Body of pancreas (tissue), 4 donors: Measurements from ENCODE around the gene SLC22A17. TPM values are rescaled to one million over a fixed set of nuclear protein-coding genes. Genes with fewer than 3 reads are reported as not detected.

ENCODE experiments used
- ATAC-seq: fragments of 150-250 bp; one replicate; pipeline ENCODE4 v1.9.1; 2016
- DNase-seq, 4 donors: peaks; one replicate each; pipeline ENCODE4 v3.0.0-alpha.2; 2019
- H3K27ac ChIP-seq, 4 donors: fragments of 200-600 bp; sonication (generic); 1 replicate in 3 of 4; 2 replicates in 1 of 4; pipeline versions ENCODE4 v1.5.1 to v1.6.1; 2016 to 2019; ENCODE audit warnings: mild to moderate bottlenecking in 1 of 4, mixed read lengths in 1 of 4, moderate library complexity in 1 of 4
- H3K27me3 ChIP-seq, 2 donors: fragments of 200-600 bp; sonication (generic); one replicate each; pipeline ENCODE4 v1.6.0; 2016; ENCODE audit warnings: mild to moderate bottlenecking in 1 of 2
- H3K36me3 ChIP-seq, 2 donors: fragments of 200-600 bp; sonication (generic); replicated peaks in 1 of 2; 2 replicates each; pipeline ENCODE4 v1.5.1; 2016; ENCODE audit warnings: low read depth in 2 of 2; ENCODE audit not compliant: insufficient read depth in 1 of 2
- H3K4me1 ChIP-seq: fragments of 200-600 bp; sonication (generic); one replicate; pipeline ENCODE4 v1.6.0; 2016
- H3K4me3 ChIP-seq, 2 donors: fragments of 200-600 bp; sonication (generic); 1 replicate in 1 of 2; 2 replicates in 1 of 2; pipeline ENCODE4 v1.5.1; 2016 to 2019
- H3K9me3 ChIP-seq, 3 donors: fragments of 200-600 bp; sonication (generic); 1 replicate in 2 of 3; 2 replicates in 1 of 3; pipeline ENCODE4 v1.5.1; 2016
- POLR2A ChIP-seq, 3 donors: fragments of 450-650 bp; IDR thresholded peaks; one replicate each; pipeline ENCODE4 v1.6.1; 2016; ENCODE audit warnings: antibody characterized with exemption in 3 of 3, mild to moderate bottlenecking in 2 of 3
- WGBS, 2 donors: methylation state at CpG; one replicate each; pipeline ENCODE4 v1.1.5; 2017; 5-methylcytosine and 5-hydroxymethylcytosine counted together
- intact Hi-C: fragments of 100-400 bp; cut with DNase I; formaldehyde crosslinking; loops from one replicate; pipeline ENCODE4 v1.15.1; 2023
- microRNA counts, 2 donors: library from miRNA; unstranded; fragments of <30 nt; microRNA quantifications; one replicate each; lab custom pipeline; 2017
- microRNA-seq, 2 donors: library from miRNA; unstranded; fragments of <30 nt; microRNA quantifications; one replicate each; pipeline ENCODE4, GENCODE V29; 2016; ENCODE audit warnings: borderline number of aligned reads in 2 of 2, borderline replicate concordance in 2 of 2
- small RNA-seq: library from RNA; depleted of rRNA; stranded (forward); fragments of <200 nt; gene quantifications from one replicate; pipeline ENCODE3, GENCODE V24; 2016
- total RNA-seq, 2 donors: library from RNA; depleted of rRNA; stranded (reverse); fragments of >200 nt; gene quantifications; one replicate each; pipeline ENCODE4 v1.1.0, GENCODE V29; 2016
- TF ChIP-seq, protein P1 (sequence below), 7 experiments: fragments of 450-650 bp in 4 of 7; fragments of 200-600 bp in 3 of 7; sonication (generic) in 3 of 7; IDR thresholded peaks; one replicate each; pipeline ENCODE4 v1.5.1; 2016 to 2019; ENCODE audit warnings: antibody characterized with exemption in 7 of 7

SLC22A17 gene
- total RNA-seq, 2 donors from 2014 or later = 20.8 to 36.6 TPM

DNA sequence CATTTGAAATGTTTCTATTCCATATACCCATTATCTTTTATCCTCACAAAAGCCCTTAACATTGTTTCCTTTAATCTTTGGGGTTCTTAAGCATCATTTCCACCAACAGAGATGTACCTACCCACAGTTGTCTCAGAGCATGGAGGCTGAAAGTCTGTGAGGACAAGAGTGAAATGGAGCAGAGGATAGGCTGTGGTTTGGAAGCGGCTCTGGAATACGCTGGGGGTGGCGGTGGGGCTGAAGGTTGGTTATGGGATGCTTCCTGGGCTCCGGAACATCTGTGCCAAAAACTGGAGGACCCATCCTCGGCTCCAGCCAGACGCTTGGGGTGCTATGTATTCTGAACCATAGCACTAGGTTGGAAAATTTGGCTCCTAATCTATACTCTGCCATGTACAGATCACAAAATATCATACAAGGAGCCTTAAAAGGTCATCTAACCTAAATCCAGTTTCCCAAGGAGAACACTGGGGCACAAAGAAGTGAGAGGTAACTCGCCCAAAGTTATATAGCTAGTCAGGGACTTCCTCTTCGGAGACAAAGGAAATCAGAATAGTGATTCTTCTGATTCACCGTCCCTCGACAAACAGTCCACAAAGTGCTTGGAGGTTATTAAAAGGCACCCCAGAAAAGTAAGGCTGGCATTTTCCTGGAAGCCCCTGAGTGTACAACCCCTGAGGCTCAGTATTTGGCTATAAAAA, 52.6 kb downstream of the SLC22A17 start:
- Histone ChIP-seq H3K4me3 (peak overlapping the region in 1 of 2 donors; percentile 22), H3K36me3 (no peaks in the 10 kb centered on the region), H3K27me3 (no peaks in the 10 kb centered on the region), H3K9me3 (no peaks in the 10 kb centered on the region), H3K4me1 (peaks cover 29% of the 10 kb centered on the region), H3K27ac (peak overlapping the region; percentile 94 to 99 (median 98))
- WGBS, 2 donors = 67 to 68% methylated on average over 10 of the region's 10 CpGs
- no peak for DNase-seq
- intact Hi-C loops = no loop called here
- TF ChIP-seq POLR2A (IDR thresholded peaks at IDR 0.05) = no peak
- TF ChIP-seq, protein P1, sequence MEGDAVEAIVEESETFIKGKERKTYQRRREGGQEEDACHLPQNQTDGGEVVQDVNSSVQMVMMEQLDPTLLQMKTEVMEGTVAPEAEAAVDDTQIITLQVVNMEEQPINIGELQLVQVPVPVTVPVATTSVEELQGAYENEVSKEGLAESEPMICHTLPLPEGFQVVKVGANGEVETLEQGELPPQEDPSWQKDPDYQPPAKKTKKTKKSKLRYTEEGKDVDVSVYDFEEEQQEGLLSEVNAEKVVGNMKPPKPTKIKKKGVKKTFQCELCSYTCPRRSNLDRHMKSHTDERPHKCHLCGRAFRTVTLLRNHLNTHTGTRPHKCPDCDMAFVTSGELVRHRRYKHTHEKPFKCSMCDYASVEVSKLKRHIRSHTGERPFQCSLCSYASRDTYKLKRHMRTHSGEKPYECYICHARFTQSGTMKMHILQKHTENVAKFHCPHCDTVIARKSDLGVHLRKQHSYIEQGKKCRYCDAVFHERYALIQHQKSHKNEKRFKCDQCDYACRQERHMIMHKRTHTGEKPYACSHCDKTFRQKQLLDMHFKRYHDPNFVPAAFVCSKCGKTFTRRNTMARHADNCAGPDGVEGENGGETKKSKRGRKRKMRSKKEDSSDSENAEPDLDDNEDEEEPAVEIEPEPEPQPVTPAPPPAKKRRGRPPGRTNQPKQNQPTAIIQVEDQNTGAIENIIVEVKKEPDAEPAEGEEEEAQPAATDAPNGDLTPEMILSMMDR (IDR thresholded peaks at IDR 0.05) = no peak
- no peak for ATAC-seq

DNA sequence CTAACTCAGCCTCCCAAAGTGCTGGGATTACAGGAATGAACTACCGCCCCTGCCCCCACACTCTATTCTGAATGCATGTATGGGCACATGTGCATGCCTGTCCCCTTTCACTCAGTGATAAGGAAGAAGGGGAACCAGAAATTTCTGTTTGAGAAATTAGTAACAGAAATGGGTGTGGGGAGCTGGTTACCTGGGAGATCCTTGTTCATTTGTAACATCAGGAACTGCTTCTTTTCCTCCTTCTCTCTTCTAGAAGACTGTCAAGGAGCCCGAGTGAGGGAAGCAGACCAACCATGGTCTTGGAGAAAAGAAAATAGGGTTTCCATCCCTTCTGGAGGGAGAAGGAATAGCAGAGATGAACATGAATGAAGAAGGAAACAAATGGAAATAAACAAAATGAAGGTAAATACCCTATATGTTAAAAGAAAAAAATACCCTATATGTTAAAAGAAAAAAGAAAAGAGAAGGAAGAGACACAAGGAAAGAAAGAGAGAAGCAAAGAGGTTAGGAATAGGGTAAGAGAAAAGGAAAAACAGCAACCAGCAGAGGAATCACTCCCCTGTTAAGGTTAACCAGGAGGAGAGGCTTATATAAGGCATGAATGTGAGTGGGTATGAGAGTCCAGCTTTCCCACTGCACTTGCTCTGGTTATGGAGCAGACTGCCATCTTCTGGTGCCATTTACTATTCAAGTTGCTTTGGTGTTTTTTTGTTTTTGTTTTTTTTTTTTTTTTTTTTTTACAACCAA, 53.3 kb downstream of the SLC22A17 start:
- Histone ChIP-seq H3K4me1 (peaks cover 36% of the 10 kb centered on the region), H3K9me3 (no peaks in the 10 kb centered on the region), H3K4me3 (no peak overlapping the region), H3K27me3 (no peaks in the 10 kb centered on the region), H3K27ac (peak overlapping the region in 1 of 4 donors; percentile 99), H3K36me3 (no peaks in the 10 kb centered on the region)
- TF ChIP-seq, protein P1 (IDR thresholded peaks at IDR 0.05) = peak in 3 of 7 experiments; percentile 14 to 37 (median 32)
- TF ChIP-seq POLR2A (IDR thresholded peaks at IDR 0.05) = no peak
- no peak for ATAC-seq
- DNase-seq = peak in 1 of 4 donors; percentile 30
- WGBS, 2 donors = 55 to 62% methylated on average over 2 of the region's 2 CpGs
- intact Hi-C loops = no loop called here

DNA sequence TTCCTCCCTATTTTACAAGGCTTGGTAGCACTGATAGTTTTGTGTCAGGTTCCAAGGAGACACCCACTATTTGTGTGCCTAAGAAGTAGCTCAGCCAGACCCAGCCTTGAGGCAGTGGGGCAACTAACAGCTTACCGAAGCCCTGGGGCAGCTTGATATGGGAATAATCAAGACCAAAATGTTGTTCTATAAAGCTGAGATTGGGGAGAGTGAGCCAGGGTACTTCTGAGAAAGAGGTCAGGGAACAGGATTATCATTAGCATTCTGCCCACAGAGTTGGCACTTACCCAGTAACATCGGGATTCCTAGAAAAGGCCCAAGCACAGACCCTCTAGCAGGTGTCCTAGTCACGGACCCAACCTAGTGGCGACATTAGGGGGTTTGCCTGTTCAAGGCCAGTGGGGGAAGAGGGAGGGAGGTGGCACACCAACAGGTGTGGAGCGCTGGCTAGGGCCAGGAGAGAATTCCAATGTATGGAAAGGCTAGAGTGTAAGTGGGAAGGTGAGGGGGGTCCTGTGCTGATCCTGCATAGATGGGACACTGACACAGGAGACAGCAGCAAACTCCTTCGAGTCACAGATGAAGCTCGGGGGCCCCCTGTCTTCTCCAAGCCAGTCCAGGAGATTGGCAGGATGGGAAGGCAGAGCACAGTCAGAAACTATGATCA, 54.9 kb downstream of the SLC22A17 start:
- H3K4me1 ChIP-seq = peaks cover 31% of the 10 kb centered on the region
- whole genome bisulfite sequencing, 2 donors = 75 to 84% methylated on average over 7 of the region's 7 CpGs
- TF ChIP-seq, protein P1 (IDR thresholded peaks at IDR 0.05) = no peak
- TF ChIP-seq POLR2A (IDR thresholded peaks at IDR 0.05) = no peak
- no peaks in the 10 kb centered on the region for H3K36me3 ChIP-seq
- H3K27ac ChIP-seq = no peak overlapping the region
- no peak for DNase-seq
- no peak for ATAC-seq
- intact Hi-C loops = no loop called here
- H3K4me3 ChIP-seq = no peak overlapping the region
- no peaks in the 10 kb centered on the region for H3K27me3 ChIP-seq
- no peaks in the 10 kb centered on the region for H3K9me3 ChIP-seq

DNA sequence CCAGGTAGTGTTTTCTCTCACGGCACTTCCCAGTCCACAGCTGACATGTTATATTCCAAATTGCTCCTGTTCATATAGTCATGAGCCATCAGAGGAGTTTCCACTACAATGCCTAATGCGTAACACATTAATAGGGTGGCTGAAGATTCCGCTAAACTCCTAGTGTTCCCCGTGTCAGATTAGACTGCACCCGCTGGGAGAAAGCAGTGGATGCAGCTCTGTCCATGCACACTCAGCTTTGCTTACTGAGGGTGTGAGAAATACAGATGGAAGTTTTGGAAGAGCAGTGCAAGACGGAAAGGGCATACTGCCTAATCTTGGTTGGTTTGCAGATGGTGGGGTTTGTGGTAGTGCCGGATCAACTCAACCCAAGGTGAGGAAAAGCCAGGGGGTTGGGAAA, 55.6 kb downstream of the SLC22A17 start:
- 84 to 85% methylated on average over 4 to 7 of the region's 7 CpGs for WGBS, 2 donors
- Histone ChIP-seq H3K9me3 (no peaks in the 10 kb centered on the region), H3K36me3 (no peaks in the 10 kb centered on the region), H3K4me1 (peaks cover 30% of the 10 kb centered on the region), H3K27me3 (no peaks in the 10 kb centered on the region), H3K27ac (no peak overlapping the region), H3K4me3 (no peak overlapping the region)
- DNase-seq = no peak
- intact Hi-C loops = no loop called here
- TF ChIP-seq, protein P1 (IDR thresholded peaks at IDR 0.05) = no peak
- TF ChIP-seq POLR2A (IDR thresholded peaks at IDR 0.05) = no peak
- ATAC-seq = no peak

MicroRNAs encoded within 50 kb of the gene (microRNA counts, 767-probe panel; counts per million panel counts)
- 0 to 736 counts per million in 2 donors for microRNA hsa-miR-208a (lab: Ali Mortazavi, UCI)

Small RNA genes lying within 50 kb of the gene (microRNA-seq; reads per million reads assigned to microRNA genes)
- gene MIR208A = 0.47 to 2.2 reads per million in 2 donors

Small RNA genes lying within 50 kb of the gene (small RNA-seq; reads per million reads assigned to genes)
- not detected for gene MIR208A

Other genes starting within 250 kb of the SLC22A17 start
- gene CIROP, start 247.9 kb downstream of the SLC22A17 start, total RNA-seq = not detected
- not detected for gene CEBPE, start 233.6 kb downstream of the SLC22A17 start, total RNA-seq
- gene SLC7A8, start 169.2 kb downstream of the SLC22A17 start, total RNA-seq = 10 to 100 TPM; 17.8 to 18.2 TPM
- not detected for gene RNF212B, start 115.0 kb downstream of the SLC22A17 start, total RNA-seq
- gene HOMEZ, start 66.8 kb downstream of the SLC22A17 start, total RNA-seq = 1 to 10 TPM; 4.9 to 8.6 TPM
- 1 to 10 TPM; 5.4 to 9.6 TPM for gene PPP1R3E, start 50.0 kb downstream of the SLC22A17 start, total RNA-seq
- 10 to 100 TPM; 25.4 to 73.2 TPM for gene BCL2L2, start 46.1 kb downstream of the SLC22A17 start, total RNA-seq
- 10 to 100 TPM; 28.8 to 46.8 TPM for gene PABPN1, start 31.4 kb downstream of the SLC22A17 start, total RNA-seq
- 1 to 10 TPM in 1 of 2 donors, under 1 TPM in 1; 0.99 to 1.3 TPM for gene EFS, start 12.3 kb upstream of the SLC22A17 start, total RNA-seq
- not detected for gene IL25, start 19.9 kb upstream of the SLC22A17 start, total RNA-seq
- not detected for gene CMTM5, start 24.2 kb upstream of the SLC22A17 start, total RNA-seq
- 1 to 10 TPM in 1 of 2 donors, under 1 TPM in 1; 0.26 to 1.6 TPM for gene MYH6, start 55.4 kb upstream of the SLC22A17 start, total RNA-seq
- gene MYH7, start 82.8 kb upstream of the SLC22A17 start, total RNA-seq = 1 to 10 TPM in 1 of 2 donors, under 1 TPM in 1; 0.52 to 2.0 TPM
- gene NGDN, start 116.8 kb upstream of the SLC22A17 start, total RNA-seq = 10 to 100 TPM; 29.0 to 31.6 TPM
- gene ZFHX2, start 198.9 kb upstream of the SLC22A17 start, total RNA-seq = 1 to 10 TPM in 1 of 2 donors, under 1 TPM in 1; 0.33 to 1.6 TPM
- gene THTPA, start 203.4 kb upstream of the SLC22A17 start, total RNA-seq = 10 to 100 TPM; 11.7 to 43.2 TPM
- gene AP1G2, start 214.9 kb upstream of the SLC22A17 start, total RNA-seq = 100 to 1,000 TPM; 150 to 237 TPM
- under 1 TPM; 0.52 to 0.99 TPM for gene JPH4, start 225.9 kb upstream of the SLC22A17 start, total RNA-seq